GM21381 (cell line): Measurements from ENCODE around the gene EXOC2.
"Not testable (repeated sequence)": the region's sequence is repeated elsewhere in the genome, so short reads cannot be mapped to it uniquely, and the experiment has no call there.

Experiments used
- ATAC-seq: cut with Tn5 transposase; IDR thresholded peaks from one replicate; pipeline ENCODE4 v1.9.1; 2021; ENCODE audit warnings: mild to moderate bottlenecking, moderate library complexity; ENCODE audit not compliant: unreplicated experiment

The EXOC2 gene

DNA sequence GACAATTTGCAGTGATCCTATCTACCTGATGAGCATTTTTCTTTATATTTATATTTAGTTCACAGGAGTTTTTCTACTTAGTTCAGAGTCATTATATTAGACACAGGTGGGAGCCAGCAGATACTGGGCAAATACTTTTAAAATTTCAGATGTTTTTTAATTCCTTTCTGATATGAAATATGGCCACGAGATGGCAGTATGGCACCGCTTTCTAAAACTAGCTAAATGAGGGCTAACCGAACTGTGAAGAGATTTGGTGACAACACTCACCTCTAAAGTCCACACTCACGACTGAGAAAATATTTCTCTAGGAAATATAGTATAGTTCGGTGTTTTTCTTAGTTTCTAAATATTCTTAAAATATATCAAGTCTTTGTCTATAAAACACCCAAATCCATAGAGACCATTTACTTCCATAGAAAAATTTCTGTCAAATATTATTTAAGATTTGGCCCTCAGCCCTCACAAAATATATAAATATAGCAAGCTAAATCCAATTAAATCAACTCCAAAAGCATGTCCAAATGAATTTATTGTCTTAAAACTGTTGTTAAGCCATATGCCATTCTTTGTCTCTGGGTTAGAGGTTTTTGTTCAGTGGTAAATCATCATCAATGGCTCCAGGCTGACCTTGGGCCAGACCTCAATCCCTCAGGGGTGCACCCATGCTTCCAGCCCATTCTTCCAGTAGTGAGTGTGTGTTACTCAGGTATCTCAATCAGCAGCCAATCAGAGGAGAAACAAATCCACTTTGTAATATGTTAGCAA, 99.6 kb downstream of the EXOC2 start:
- ATAC-seq = no peak

DNA sequence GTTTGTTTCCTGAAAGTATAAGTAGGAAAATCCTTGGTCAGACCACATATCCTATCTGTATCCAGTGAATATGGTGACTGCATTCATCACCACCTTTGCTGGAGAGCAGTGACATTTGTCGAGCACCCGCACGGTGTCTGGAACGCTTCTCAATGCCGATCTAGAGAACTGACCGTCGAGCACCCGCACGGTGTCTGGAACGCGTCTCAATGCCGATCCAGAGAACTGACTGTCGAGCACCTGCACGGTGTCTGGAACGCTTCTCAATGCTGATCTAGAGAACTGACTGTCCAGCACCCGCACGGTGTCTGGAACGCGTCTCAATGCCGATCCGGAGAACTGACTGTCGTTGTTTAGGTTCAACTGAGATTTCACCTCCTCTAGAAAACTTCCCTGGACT, 103.8 kb downstream of the EXOC2 start:
- no peak for ATAC-seq

DNA sequence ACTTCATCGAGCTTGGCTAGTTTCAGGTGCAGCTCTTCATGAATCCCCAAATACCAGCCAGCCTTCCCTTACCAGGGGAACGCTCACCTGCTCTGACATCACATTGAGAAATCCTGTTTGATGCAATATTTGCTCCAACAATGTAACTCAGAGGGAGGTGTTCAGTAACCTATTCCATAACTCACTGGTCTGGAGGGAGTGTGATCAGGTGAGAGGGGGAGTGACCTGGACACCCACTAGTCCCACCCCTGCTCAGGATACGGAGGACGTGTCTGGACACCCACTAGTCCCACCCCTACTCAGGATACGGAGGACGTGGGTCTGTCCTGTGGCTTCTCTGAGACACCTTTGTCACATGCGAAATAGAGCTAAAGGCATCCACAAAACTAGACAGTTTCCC, 106.4 kb downstream of the EXOC2 start:
- ATAC-seq = no peak

DNA sequence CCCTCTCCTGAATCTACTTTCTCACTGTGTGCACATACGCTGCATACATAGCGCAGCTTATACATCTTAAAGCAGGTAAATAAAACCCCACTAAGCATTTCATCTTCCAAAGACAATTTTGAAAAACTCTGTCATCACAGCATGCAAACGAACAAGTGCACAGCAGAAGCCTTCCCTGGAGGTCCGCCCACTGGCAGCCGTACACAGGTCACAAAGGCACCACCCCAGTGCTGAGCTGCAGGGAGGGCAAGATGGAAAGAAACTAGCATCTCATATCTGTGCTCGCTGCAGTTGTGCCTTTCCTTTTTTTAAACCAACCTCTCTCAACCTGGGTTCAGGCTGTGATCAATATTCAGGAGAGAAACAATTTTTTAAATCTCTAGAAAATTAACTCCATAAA, 109.3 kb downstream of the EXOC2 start:
- no peak for ATAC-seq

DNA sequence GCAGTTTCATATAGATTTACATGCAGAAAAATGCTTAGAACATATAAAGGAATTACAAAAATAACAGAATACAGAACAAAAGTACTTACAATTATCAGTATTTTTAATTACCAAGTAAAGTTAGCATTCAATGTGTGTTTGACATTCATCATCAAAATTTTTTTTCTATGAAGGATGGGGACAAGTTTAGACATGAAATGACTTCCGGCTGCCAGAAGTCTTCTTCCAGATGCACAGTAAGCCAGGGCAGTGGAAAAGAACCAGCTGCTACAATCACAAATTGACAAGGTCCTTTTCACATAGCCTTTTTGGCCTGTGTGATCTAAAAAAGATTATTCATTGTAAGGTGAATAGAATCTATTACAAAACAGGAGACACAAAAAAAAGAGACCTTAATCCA, 109.8 kb downstream of the EXOC2 start:
- no peak for ATAC-seq

DNA sequence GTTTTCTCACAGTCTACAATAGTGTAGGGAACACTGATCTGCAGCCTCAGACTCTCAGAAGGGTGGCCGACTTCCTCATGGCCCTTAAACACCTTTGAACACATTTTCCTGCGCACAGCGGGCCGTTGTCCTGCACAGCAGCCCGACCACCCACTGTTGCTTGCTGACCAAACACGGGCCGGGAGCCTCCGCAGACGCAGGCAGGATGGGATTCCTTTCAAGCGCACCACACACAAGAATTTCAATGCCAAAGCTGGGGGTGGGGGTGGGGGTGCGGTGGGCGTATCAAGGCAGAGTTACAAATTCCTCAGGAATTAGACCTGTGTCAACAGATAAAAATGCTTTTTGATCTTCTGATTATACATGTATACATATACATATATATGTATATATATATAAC, 110.6 kb downstream of the EXOC2 start:
- ATAC-seq = no peak

DNA sequence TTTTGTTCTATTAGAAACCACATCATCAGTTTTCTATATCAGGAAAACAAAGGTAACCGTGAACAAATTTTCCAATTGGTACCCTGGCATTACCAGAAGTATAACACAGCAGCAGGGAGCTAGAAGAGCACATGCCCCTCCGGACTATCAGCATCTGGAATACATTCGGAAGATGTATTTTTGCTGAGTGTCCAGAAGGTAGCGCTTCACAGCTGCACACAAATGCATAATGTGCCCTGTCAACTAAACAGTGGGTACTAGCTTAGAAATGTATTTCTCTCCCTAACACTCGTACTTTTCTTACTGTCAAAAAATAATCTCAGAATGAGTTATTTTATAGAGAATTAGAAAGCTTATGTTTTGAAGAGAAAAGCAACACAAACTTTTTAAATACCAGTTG, 113.6 kb downstream of the EXOC2 start:
- no peak for ATAC-seq

DNA sequence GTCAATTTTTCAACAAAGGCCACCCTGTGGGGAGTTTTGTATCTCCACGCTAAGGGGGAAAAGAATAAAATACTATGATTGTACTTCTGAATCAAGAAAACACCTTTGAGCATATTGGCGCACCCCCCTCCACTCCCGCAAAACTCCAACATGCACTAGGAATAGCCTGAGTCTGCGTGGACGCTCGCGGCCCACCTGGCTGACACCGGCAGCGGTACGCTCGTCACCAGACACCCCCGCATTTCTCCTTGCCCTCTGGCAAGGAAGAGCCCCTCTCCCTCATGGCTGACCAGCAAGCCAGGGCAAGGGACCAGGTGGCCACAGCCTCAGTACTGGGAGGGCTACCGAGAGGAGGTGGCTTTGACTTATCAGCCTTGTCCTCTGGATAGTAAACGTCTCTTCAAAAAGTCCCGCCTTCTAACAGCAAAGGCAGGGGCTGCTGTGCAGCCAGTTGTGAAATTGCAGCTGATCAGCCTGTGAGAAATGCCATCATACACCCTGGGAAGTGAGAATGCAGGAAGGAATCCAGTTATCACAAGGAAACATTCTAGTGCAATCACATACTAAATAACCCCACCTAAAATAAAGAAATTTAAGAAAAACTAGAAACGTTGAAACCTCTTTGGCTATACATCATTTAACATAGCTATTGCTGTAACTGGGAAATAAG, 120.2 kb downstream of the EXOC2 start:
- no peak for ATAC-seq

DNA sequence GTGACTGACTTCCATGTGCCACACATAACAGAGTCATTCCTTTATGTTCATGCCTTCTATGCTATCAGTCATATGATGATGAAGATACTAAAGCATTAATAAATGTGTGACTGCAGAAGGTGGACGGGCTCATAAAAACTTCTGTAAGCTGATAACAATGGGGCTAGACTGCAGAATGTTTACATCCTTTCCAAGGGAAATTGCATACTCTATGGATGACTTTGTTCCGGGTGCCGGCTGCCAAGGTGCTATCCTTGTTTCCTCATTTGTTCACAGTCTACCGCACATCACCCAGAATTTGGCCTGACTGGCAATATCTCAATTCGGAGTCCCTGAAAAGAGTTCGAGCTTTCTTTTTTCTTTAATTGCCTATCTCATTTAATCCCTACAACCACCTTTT, 121.0 kb downstream of the EXOC2 start:
- no peak for ATAC-seq

DNA sequence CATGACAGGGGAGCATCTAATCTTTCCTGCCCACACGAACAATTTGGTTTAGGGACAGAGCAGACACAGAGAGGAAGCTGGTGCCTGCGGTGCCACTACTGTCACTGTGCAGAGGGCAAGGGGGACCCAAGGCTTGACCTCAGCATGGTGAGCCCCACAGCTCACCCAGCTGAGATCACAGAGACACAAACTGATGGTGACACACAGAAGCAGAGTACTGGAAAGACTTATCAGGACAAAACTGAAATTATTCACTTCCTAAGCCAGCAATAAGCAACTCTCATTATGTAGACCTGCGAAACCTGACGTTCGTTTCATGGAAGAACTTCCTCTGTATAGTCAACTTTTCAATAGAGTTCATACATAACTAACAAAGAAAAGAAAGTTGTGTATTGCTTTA, 122.1 kb downstream of the EXOC2 start:
- ATAC-seq = no peak

DNA sequence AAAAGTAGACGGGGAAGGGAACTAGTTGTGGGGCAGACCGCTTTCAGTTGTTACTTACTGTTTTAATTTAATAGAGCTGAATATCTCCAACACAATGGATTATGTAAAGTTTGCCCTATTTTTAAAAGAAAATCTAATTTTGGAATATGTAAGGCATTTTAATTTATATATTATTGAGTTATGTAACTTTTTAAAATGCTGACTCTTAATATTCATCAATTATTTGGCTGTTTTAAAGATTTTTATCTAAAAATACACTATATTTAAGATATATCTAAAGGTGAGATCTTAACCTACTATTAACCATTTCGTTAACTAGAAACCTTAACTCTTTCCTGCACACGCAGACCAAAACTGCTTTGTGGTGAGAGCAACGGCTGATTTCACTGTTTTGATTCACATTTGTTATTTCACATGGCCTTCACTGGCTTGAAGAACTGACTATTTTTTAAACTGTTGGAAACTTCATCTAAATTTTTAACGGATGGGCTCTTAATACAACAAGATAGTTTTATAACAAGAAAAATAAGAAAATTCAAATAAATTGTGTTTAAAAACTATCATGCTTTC, 123.9 kb downstream of the EXOC2 start:
- ATAC-seq = no peak

DNA sequence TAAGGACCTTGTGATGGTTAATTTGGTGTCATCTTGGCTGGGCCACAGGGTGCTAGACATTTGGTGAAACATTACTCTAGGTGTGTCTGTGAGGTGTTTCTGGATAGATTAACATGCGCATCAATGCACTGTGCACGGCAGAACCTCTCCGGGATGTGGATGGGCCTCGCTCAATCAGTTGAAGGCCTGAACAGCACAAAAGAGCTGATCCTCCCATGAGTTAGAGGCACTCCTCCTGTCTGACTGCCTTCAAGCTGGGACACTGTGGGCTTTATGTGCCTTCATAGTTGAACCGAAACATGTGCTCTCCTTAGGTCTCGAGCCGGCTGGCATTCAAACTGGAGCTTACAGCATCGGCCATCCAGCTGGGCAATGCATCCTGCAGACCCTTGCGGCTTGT, 124.9 kb downstream of the EXOC2 start:
- no peak for ATAC-seq

DNA sequence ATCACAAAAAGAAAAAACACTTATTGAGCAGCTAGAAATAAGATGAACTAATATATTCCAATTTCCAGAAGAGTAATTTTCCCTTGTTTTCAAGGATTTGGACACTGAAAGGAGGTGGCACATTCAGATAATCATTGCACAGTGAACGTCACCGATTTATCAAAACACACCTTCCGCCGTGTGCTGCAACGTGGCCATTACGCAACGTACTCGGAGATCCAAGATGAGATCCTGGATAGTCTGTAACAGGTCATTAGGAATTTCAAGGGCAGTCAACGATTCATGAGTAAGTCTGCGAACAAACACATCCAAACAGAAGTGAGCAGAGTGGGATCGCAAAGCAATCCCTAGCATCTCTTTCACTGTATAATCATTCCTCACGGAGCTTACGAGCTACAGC, 129.1 kb downstream of the EXOC2 start:
- no peak for ATAC-seq

DNA sequence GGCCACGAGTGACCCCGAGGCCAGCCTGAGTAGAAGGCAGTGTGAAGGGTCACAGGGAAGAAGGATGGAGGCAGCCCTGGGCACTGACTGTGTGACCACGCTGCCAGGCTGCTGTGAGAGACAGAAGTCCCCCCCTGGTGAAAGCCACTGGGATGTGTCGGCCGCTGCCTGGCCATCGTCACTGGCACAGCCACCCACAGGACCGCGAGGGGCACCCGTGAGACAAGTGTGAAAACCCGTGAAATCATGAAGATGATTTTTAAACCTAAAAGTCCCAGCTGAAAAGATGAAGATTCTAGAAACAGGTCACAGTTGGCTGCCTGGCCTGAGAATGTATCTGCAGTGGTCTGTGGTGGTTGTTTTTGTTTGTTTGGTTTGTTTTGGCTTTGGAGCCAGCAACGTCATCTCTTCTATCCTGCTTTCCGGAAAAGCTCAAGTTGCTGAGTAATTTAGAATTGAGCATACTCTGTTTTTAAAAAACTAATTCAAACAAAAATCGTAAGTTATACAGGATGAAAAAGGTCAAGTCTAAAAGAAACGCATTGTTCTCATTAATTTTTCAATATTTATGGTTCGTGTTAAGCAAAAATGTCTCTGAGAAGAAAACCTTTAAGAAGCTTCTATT, 130.8 kb downstream of the EXOC2 start:
- ATAC-seq = no peak

DNA sequence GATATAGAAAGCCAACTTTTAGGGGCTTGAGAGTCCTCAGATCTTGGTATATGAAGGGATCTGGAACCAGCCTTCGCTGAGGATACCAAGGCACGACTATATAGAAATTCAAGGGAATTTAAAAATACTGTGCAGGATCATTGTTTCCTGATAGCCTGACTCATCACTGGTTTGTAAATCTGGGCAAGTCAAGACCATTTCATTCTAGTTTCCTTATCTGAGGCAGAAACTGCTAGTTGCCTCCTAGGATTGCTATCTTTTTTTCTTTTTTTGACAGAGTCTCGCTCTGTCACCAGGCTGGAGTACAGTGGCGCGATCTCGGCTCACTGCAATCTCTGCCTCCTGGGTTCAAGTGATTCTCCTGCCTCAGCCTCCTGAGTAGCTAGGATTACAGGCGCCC, 131.6 kb downstream of the EXOC2 start:
- ATAC-seq = not testable (repeated sequence)

DNA sequence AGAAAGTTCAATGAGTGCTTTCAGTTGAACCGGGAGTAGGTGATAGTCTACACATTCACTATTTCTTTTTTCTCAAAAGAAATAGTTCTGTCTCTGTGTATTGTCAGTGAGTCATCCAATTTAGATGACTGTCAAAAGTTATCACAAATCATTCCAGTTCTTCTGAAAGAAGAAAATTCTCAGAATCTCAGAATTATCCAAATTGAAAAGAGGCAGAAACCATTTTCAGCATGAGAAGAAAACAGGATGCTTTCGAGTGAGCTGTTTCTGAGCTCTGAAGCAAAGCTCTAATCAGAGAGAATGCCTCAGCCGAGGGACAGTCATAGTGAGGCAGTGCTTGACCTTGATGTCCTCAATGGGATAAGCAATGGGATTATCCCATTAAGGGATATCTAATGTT, 134.0 kb downstream of the EXOC2 start:
- ATAC-seq = no peak

DNA sequence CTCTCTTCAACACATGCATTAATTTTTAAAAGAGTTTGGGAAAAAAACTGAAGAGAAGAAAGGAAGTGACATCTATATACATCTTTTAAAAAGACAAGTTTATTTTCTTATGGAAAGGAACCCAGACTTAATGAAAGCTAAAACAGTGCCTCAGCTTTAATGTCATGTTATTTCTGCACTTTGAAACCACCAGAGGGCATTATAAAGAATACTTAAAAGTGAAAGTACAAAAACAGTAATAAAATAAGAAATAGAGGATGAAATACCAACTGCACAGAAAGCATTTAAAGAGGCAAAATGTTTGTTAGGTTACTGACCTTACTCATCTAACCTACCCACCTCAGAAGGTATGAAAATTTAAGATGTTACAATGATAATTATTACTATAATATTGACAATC, 134.8 kb downstream of the EXOC2 start:
- no peak for ATAC-seq

DNA sequence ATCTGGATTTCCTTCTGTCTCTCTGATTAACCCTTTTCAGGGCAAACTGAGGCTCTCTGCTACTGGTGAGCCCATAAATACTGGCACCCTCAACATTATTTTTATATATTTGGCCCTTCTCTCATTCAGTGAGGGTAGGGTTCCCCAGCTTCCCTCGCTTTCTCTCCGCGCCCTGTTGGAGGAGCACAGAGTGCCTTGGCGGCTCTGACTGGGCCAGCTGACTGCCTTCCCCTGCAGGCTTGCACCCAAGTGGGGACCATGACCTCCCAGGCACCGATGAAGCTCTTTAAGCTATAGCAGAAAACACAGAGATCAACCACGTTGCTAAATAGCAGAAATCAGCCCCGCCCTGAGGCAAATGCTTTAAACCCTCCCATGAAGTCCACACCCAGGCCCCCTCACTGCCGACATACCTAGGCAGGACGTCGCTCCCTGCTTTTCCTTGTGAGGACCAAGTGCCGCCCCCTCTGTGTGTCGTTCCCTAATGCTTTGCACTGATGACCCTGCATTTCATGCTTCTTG, 141.0 kb downstream of the EXOC2 start:
- ATAC-seq = no peak

DNA sequence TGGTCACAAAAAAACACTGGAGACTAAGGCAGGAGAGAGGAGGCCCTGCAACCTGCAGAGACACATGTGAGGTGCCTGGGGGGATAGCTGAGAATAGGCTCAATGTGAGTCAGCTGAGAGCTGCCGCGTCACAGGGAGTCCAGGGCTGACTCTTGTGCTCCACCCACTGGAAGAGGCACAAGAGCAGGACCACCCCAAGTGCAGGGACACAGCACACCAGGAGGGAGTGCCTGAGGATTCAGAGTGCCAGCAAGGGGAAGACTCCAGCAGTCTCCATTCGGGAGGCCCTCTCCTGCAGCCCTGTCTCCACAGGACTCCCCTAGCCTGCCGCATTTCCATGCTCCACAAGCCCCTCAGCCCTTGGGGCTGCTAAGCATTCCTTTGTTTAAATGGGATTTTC, 141.5 kb downstream of the EXOC2 start:
- ATAC-seq = no peak

DNA sequence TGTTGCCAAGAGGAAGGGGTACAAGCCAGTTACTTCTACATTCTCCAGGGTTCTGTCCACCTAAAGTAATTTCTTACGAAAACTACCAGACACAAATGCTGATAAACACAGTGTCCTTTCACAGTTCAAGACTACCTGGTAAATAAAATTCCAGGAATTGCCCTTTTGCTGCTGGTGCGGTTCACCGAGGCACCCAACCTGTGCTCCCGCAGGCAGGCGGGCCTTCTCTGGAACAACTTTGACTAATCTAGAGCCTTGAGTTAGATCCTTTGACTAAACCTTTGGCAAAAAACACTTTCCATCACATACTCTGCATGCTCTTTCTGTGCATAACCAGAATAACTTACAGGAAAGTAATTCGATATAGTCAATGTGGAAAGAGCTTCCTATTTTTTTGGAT, 143.0 kb downstream of the EXOC2 start:
- ATAC-seq = no peak

DNA sequence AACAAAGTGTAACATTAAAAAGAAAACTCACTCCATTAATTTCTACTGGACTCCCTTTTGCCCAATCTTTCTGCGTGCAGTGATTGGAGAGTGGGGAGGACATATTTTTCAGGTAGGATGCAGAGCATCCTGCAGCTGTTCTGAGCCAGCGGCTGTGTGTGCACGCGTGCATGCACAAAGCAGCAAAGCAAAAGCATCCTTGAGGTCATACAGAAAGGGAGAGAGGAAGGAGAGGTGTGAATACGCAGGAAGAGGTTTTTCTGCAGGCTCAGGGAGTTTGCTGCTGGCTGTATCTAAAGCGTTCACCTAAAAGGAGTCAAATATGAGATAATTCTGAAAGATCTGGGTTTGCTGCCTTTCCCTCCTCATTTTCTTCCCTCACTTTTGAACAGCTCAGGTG, 144.4 kb downstream of the EXOC2 start:
- no peak for ATAC-seq

DNA sequence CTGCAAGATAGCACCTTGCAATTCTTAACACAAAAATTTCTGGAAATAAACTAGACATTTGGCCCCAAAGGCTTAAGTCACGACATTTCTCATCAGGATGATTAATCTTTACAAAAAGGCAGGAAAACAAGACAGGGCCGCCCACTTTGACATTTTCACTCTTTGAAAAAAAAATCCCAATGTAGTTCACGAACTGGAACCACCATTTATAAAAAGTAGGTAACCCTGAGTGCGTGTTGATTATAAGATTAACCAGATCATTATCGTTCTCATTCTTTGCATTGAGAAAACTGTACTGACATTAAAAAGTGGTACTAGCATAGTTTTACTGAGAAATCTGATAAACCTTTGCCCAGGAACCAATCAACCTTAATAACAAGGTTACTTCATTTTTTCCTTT, 144.8 kb downstream of the EXOC2 start:
- ATAC-seq = no peak
